OCI-LY1 (cell line): Measurements from ENCODE around the gene UCKL1.

Experiments used
- H2AFZ ChIP-seq: fragments of 200-600 bp; sonication (generic), shearing (Covaris generic); 2 replicates; pipeline ENCODE4 v1.6.0; 2014; ENCODE audit warnings: antibody characterized with exemption, mild to moderate bottlenecking, low read length
- H3F3A ChIP-seq: fragments of 200-600 bp; sonication (generic), shearing (Covaris generic); 2 replicates; pipeline ENCODE4 v1.6.0; 2014; ENCODE audit warnings: mild to moderate bottlenecking, antibody characterized with exemption, low read length, moderate library complexity; ENCODE audit not compliant: insufficient read depth
- H3K27ac ChIP-seq: fragments of 200-600 bp; sonication (generic); 2 replicates; pipeline ENCODE4 v1.5.1; 2014; ENCODE audit warnings: low read length, mixed run types, mild to moderate bottlenecking, low read depth; ENCODE audit not compliant: poor library complexity, severe bottlenecking
- H3K27me3 ChIP-seq: fragments of 200-600 bp; sonication (generic); 2 replicates; pipeline ENCODE4 v1.6.0; 2014; ENCODE audit warnings: antibody characterized with exemption, mild to moderate bottlenecking, low read length, moderate library complexity; ENCODE audit not compliant: insufficient read depth
- H3K36me3 ChIP-seq: fragments of 200-600 bp; sonication (generic); 2 replicates; pipeline ENCODE4 v1.6.1; 2014; ENCODE audit warnings: mild to moderate bottlenecking, antibody characterized with exemption, low read length, moderate library complexity, mixed read lengths; ENCODE audit not compliant: insufficient read depth
- H3K4me1 ChIP-seq: fragments of 200-600 bp; sonication (generic); 2 replicates; pipeline ENCODE4 v1.5.1; 2014; ENCODE audit warnings: mild to moderate bottlenecking, low read length, moderate library complexity; ENCODE audit not compliant: insufficient read depth, severe bottlenecking
- H3K4me2 ChIP-seq: fragments of 200-600 bp; sonication (generic), shearing (Covaris generic); 2 replicates; pipeline ENCODE4 v1.6.1; 2014; ENCODE audit warnings: low read length
- H3K4me3 ChIP-seq: fragments of 200-600 bp; sonication (generic); 2 replicates; pipeline ENCODE4 v1.5.1; 2014; ENCODE audit warnings: low read length, low read depth, mild to moderate bottlenecking, mixed read lengths; ENCODE audit not compliant: poor library complexity, severe bottlenecking
- H3K79me2 ChIP-seq: fragments of 200-600 bp; shearing (Covaris generic); 2 replicates; pipeline ENCODE4 v1.6.1; 2016; ENCODE audit warnings: mixed run types, low read length, mixed read lengths; ENCODE audit not compliant: insufficient read depth
- H3K9ac ChIP-seq: fragments of 200-600 bp; sonication (generic), shearing (Covaris generic); 2 replicates; pipeline ENCODE4 v1.6.1; 2014; ENCODE audit warnings: mild to moderate bottlenecking, low read length, mixed read lengths
- H3K9me2 ChIP-seq: fragments of 200-600 bp; sonication (generic), shearing (Covaris generic); 2 replicates; pipeline ENCODE4 v1.6.1; 2014; ENCODE audit warnings: low read depth, mild to moderate bottlenecking, low read length, mixed read lengths
- H3K9me3 ChIP-seq: fragments of 200-600 bp; shearing (Covaris generic); 2 replicates; pipeline ENCODE4 v1.6.1; 2014; ENCODE audit warnings: low read length, mixed read lengths
- H4K20me1 ChIP-seq: fragments of 200-600 bp; sonication (generic), shearing (Covaris generic); 2 replicates; pipeline ENCODE4 v1.6.0; 2016; ENCODE audit warnings: mild to moderate bottlenecking, low read length; ENCODE audit not compliant: insufficient read depth
- CTCF ChIP-seq: fragments of 200-600 bp; sonication (generic), shearing (Covaris generic); IDR thresholded peaks from 2 replicates; pipeline ENCODE4 v1.5.1; 2017; ENCODE audit warnings: mild to moderate bottlenecking, antibody characterized with exemption, low read length, moderate library complexity, mixed read lengths
- EZH2 ChIP-seq: fragments of 200-600 bp; sonication (generic), shearing (Covaris generic); IDR thresholded peaks from 2 replicates; pipeline ENCODE4 v1.8.0; 2017; ENCODE audit warnings: borderline replicate concordance, mixed run types, mild to moderate bottlenecking, antibody characterized with exemption, low read length, moderate library complexity, mixed read lengths

The UCKL1 gene

GRCh38 chr20:63970714-63971431 is 14.7 kb upstream of the UCKL1 start:
- Histone ChIP-seq H3K4me2 (no peak overlapping the region; the same call in 1 of the 2 replicates), H3K4me1 (peaks cover 19% of the 10 kb centered on the region), H2AFZ (no peak overlapping the region), H3K9ac (no peak overlapping the region), H3K9me2 (no peaks in the 10 kb centered on the region), H4K20me1 (no peaks in the 10 kb centered on the region), H3K36me3 (peaks cover 26% of the 10 kb centered on the region), H3K9me3 (no peaks in the 10 kb centered on the region), H3K27me3 (no peaks in the 10 kb centered on the region), H3F3A (no peaks in the 10 kb centered on the region), H3K79me2 (no peaks in the 10 kb centered on the region), H3K27ac (no peak overlapping the region), H3K4me3 (no peak overlapping the region)
- TF ChIP-seq EZH2 (no peak), CTCF (no peak)

- peak within 1 kb of the TSS; percentile 99 for H3K9ac ChIP-seq
- peak within 1 kb of the TSS; percentile 42 for H3K27ac ChIP-seq
- no peaks in the 10 kb centered on the region for H3K9me2 ChIP-seq
- H3K36me3 ChIP-seq: peaks cover 26% of the 10 kb centered on the region
- H3F3A ChIP-seq: no peaks in the 10 kb centered on the region
- TF ChIP-seq EZH2 (no peak), CTCF (no peak)
- H3K4me1 ChIP-seq: peaks cover 19% of the 10 kb centered on the region
- no peak within 1 kb of the TSS for H2AFZ ChIP-seq
- no peaks in the 10 kb centered on the region for H3K79me2 ChIP-seq
- no peaks in the 10 kb centered on the region for H3K27me3 ChIP-seq
- H3K9me3 ChIP-seq: no peaks in the 10 kb centered on the region
- peak within 1 kb of the TSS; percentile 98 for H3K4me2 ChIP-seq
- H3K4me3 ChIP-seq: peak within 1 kb of the TSS; percentile 91
- no peaks in the 10 kb centered on the region for H4K20me1 ChIP-seq
These were observed 13.9 kb upstream of the UCKL1 start, which contains the start of gene ZNF512B for GRCh38 chr20:63969838-63970713. TSS of gene ZNF512B (minus strand) at chr20:63969930. CDS start at chr20:63967950, 1,980 bp downstream.

GRCh38 chr20:63968928-63969760 is 12.9 kb upstream of the UCKL1 start:
- Histone ChIP-seq H3K9me3 (no peaks in the 10 kb centered on the region), H3K27me3 (no peaks in the 10 kb centered on the region), H2AFZ (no peak overlapping the region), H3K4me3 (peak overlapping the region; percentile 91), H4K20me1 (no peaks in the 10 kb centered on the region), H3K27ac (peak overlapping the region; percentile 42), H3F3A (no peaks in the 10 kb centered on the region), H3K4me1 (peaks cover 19% of the 10 kb centered on the region), H3K9ac (peak overlapping the region; percentile 99), H3K9me2 (no peaks in the 10 kb centered on the region), H3K36me3 (peaks cover 32% of the 10 kb centered on the region), H3K4me2 (peak overlapping the region; percentile 98), H3K79me2 (no peaks in the 10 kb centered on the region)
- TF ChIP-seq EZH2 (no peak), CTCF (no peak)
